ENCODE data around the gene PAX2.

Gene PAX2

GRCh38 chr10:100781145-100781665 lies 35.8 kb downstream of the PAX2 start:
- intact Hi-C loops (cut with DNase I): no loop called here
- peak in 1 of 10 donors; percentile 66 for DNase-seq

- intact Hi-C loops (cut with DNase I): no loop called here
- peak in 1 of 10 donors; percentile 70 for DNase-seq
These were observed 37.3 kb downstream of the PAX2 start for GRCh38 chr10:100782461-100783244.

GRCh38 chr10:100784126-100784525 lies 38.7 kb downstream of the PAX2 start:
- peak in 1 of 10 donors; percentile 62 for DNase-seq
- intact Hi-C loops (cut with DNase I): no loop called here

- DNase-seq: peak in 1 of 10 donors; percentile 53
- intact Hi-C loops (cut with DNase I): no loop called here
These were observed 41.2 kb downstream of the PAX2 start for GRCh38 chr10:100786591-100786990.

GRCh38 chr10:100788002-100788903 lies 42.9 kb downstream of the PAX2 start:
- intact Hi-C loops (cut with DNase I): no loop called here
- peak in 1 of 10 donors; percentile 59 for DNase-seq

- DNase-seq: peak in 2 of 10 donors; percentile 50 to 55
- intact Hi-C loops (cut with DNase I): no loop called here
These were observed 45.4 kb downstream of the PAX2 start for GRCh38 chr10:100790761-100791208.

GRCh38 chr10:100791369-100792058 lies 46.1 kb downstream of the PAX2 start:
- DNase-seq: peak in 5 of 10 donors; percentile 13 to 84 (median 46)
- intact Hi-C loops (cut with DNase I): no loop called here

- intact Hi-C loops (cut with DNase I): no loop called here
These were observed 47.2 kb downstream of the PAX2 start for GRCh38 chr10:100792574-100792973.

GRCh38 chr10:100793055-100793454 lies 47.7 kb downstream of the PAX2 start:
- DNase-seq: peak in 1 of 10 donors; percentile 40
- intact Hi-C loops (cut with DNase I): no loop called here

More at GRCh38 chr10:100792574-100792973, 47.2 kb downstream of the PAX2 start:
- DNase-seq: peak in 1 of 10 donors; percentile 16

GRCh38 chr10:100799881-100800280 lies 54.5 kb downstream of the PAX2 start:
- intact Hi-C loops (cut with DNase I): no loop called here
- no peak for DNase-seq

GRCh38 chr10:100800931-100801330 lies 55.5 kb downstream of the PAX2 start:
- DNase-seq: peak in 2 of 10 donors; percentile 54 to 61

GRCh38 chr10:100802196-100802595 lies 56.8 kb downstream of the PAX2 start:
- peak in 1 of 10 donors; percentile 52 for DNase-seq
- intact Hi-C loops (cut with DNase I): no loop called here

More at GRCh38 chr10:100800931-100801330, 55.5 kb downstream of the PAX2 start:
- intact Hi-C loops (cut with DNase I): no loop called here

GRCh38 chr10:100802607-100803006 lies 57.2 kb downstream of the PAX2 start:
- peak in 1 of 10 donors; percentile 43 for DNase-seq
- intact Hi-C loops (cut with DNase I): no loop called here

GRCh38 chr10:100803492-100803891 lies 58.1 kb downstream of the PAX2 start:
- intact Hi-C loops (cut with DNase I): no loop called here
- peak in 1 of 10 donors; percentile 61 for DNase-seq

- intact Hi-C loops (cut with DNase I): no loop called here
- peak in 1 of 10 donors; percentile 3 for DNase-seq
These were observed 58.5 kb downstream of the PAX2 start for GRCh38 chr10:100803908-100804307.

- DNase-seq: peak in 2 of 10 donors; percentile 55 to 60
- intact Hi-C loops (cut with DNase I): no loop called here
These were observed 60.4 kb downstream of the PAX2 start for GRCh38 chr10:100805543-100806355.

GRCh38 chr10:100806356-100806645 lies 60.9 kb downstream of the PAX2 start:
- intact Hi-C loops (cut with DNase I): no loop called here
- no peak for DNase-seq

GRCh38 chr10:100807241-100807951 lies 62.0 kb downstream of the PAX2 start:
- intact Hi-C loops (cut with DNase I): no loop called here
- DNase-seq: peak in 3 of 10 donors; percentile 17 to 80 (median 75)

- DNase-seq: peak in 2 of 10 donors; percentile 48 to 63
- intact Hi-C loops (cut with DNase I): no loop called here
These were observed 63.5 kb downstream of the PAX2 start for GRCh38 chr10:100808876-100809275.

Data from posterior cingulate gyrus (tissue), 11 donors.